ENCODE measurements around the gene GPR4. TPM values are rescaled to one million over a fixed set of nuclear protein-coding genes. Genes with fewer than 3 reads are reported as not detected.

GPR4 gene
- total RNA-seq, 1 donor from 2014 or later = 5.1 TPM

GRCh38 chr19:45575216-45575615 lies 26.8 kb downstream of the GPR4 start:
- Histone ChIP-seq H3K4me3 (no peak overlapping the region), H3K27me3 (ENCODE audit: low read depth) (no peaks in the 10 kb centered on the region), H3K36me3 (no peaks in the 10 kb centered on the region), H3K4me1 (peaks cover 77% of the 10 kb centered on the region), H3K9me3 (replicated peaks) (peaks cover 5% of the 10 kb centered on the region), H3K27ac (replicated peaks) (peak overlapping the region; percentile 81)
- TF ChIP-seq, protein P1, sequence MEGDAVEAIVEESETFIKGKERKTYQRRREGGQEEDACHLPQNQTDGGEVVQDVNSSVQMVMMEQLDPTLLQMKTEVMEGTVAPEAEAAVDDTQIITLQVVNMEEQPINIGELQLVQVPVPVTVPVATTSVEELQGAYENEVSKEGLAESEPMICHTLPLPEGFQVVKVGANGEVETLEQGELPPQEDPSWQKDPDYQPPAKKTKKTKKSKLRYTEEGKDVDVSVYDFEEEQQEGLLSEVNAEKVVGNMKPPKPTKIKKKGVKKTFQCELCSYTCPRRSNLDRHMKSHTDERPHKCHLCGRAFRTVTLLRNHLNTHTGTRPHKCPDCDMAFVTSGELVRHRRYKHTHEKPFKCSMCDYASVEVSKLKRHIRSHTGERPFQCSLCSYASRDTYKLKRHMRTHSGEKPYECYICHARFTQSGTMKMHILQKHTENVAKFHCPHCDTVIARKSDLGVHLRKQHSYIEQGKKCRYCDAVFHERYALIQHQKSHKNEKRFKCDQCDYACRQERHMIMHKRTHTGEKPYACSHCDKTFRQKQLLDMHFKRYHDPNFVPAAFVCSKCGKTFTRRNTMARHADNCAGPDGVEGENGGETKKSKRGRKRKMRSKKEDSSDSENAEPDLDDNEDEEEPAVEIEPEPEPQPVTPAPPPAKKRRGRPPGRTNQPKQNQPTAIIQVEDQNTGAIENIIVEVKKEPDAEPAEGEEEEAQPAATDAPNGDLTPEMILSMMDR (IDR thresholded peaks at IDR 0.05; ENCODE audit: borderline replicate concordance) = no peak
- no peak for DNase-seq
- intact Hi-C loops (cut with micrococcal nuclease) = loop anchor here (10.0 kb wide), 1 partner anchor 50 kb away; no protein-coding TSS in a partner anchor

DNA sequence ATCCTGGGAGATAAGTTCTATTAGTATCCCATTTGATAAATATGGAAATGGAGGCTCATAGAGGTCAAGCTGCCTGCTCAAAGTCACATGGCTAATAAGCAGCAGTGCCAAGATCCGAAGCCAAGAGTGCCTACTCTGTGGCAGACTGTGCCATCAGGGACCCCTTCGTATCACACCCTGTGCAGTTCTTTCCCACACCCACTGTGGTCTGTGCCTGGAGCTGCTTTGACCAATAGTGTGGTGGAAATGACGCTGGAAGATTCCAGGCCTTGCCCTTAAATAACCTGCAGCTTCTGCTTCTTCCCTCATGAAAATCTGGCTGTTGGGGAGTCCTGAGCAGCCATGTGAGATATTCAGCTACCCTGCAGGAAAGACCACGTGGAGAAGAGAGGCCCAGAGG lies 27.5 kb downstream of the GPR4 start:
- TF ChIP-seq, protein P1 (IDR thresholded peaks at IDR 0.05; ENCODE audit: borderline replicate concordance) = no peak
- peak overlapping the region; percentile 81 for H3K27ac ChIP-seq (replicated peaks)
- no peaks in the 10 kb centered on the region for H3K27me3 ChIP-seq (ENCODE audit: low read depth)
- no peak for DNase-seq
- H3K4me1 ChIP-seq = peaks cover 81% of the 10 kb centered on the region
- intact Hi-C loops (cut with micrococcal nuclease) = loop anchor here (10.0 kb wide), 1 partner anchor 50 kb away; no protein-coding TSS in a partner anchor
- H3K4me3 ChIP-seq = no peak overlapping the region
- no peaks in the 10 kb centered on the region for H3K36me3 ChIP-seq
- peaks cover 5% of the 10 kb centered on the region for H3K9me3 ChIP-seq (replicated peaks)

DNA sequence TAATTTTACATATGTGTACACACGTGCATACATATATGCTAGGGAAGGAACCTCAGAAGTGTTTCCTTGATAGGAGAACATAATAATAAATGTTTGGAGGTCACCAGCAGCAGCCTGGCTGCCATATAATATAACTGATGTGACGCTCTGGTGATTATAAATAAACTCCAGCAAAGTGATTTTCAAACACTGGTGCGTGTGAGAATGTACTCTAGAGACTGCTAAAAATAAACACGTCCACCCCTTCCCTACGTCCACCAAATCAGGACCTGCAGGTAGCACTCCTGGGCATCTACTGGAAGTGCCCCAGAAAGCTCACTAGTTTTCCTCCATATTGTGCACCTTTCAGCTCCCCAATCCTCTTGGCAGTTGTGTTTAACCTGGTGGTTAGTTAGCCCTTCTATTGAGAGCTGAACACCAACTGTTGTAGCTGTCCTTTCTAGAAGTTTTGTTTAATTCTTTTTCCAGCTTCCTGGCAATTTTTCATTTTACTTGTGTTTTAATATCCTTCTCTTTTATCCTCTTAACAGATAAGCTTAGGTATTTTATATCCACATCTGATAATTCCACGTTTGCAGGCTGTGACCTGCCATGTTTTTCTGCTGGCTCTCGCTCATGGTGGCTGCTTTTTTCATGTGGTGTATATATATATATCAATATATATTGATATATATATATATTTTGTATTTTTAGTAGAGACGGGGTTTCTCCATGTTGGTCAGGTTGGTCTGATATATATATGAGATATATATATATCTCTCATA lies 30.4 kb downstream of the GPR4 start:
- Histone ChIP-seq H3K27me3 (ENCODE audit: low read depth) (no peaks in the 10 kb centered on the region), H3K4me1 (peaks cover 76% of the 10 kb centered on the region), H3K9me3 (replicated peaks) (peaks cover 5% of the 10 kb centered on the region), H3K36me3 (no peaks in the 10 kb centered on the region), H3K27ac (replicated peaks) (peak overlapping the region; percentile 83), H3K4me3 (no peak overlapping the region)
- TF ChIP-seq, protein P1 (IDR thresholded peaks at IDR 0.05; ENCODE audit: borderline replicate concordance) = no peak
- intact Hi-C loops (cut with micrococcal nuclease) = loop anchor here (10.0 kb wide), 1 partner anchor 47 kb away; no protein-coding TSS in a partner anchor
- DNase-seq = no peak

DNA sequence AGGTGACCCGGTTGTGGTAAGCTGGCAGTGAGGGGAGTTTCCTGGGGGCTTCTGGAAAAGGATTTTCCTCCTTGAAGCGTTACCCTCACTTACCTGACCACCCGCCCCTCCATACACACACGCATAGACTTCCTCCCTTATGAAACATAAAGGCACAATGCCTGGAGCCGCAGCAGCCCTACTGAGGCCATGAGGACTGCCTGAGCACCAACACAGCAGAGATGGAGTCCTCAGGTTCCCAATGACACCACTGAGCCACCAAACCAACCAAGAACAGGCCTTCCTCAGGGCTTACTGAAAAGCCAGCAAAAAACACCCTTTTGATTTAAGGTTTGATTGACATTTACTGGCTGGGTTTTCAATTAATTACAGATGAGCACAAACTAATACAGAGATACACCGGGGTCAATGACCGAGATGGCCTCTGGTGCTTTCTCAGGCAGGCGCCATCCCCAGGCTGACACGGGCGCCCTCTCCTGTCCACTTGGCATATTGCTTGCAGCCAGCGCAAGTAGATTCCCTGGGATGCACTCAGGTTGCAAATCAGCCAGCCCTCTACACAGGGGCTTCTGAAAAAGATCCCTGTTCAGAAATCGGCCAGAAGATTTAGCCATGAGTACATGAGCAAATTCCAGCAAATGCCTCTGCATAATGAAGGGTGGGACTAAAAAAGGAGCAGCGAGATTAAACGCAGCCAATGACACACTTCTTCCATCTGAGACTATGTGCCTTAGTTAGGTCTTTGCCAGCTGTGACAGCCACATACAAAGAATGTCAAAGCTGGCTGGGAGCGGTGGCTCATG lies 32.2 kb downstream of the GPR4 start:
- H3K9me3 ChIP-seq (replicated peaks) = peaks cover 5% of the 10 kb centered on the region
- no peak overlapping the region for H3K4me3 ChIP-seq
- TF ChIP-seq, protein P1 (IDR thresholded peaks at IDR 0.05; ENCODE audit: borderline replicate concordance) = peak; percentile 85
- H3K27ac ChIP-seq (replicated peaks) = peak overlapping the region; percentile 83
- no peaks in the 10 kb centered on the region for H3K36me3 ChIP-seq
- H3K27me3 ChIP-seq (ENCODE audit: low read depth) = no peaks in the 10 kb centered on the region
- intact Hi-C loops (cut with micrococcal nuclease) = loop anchor here (10.0 kb wide), 1 partner anchor 45 kb away; no protein-coding TSS in a partner anchor
- peaks cover 58% of the 10 kb centered on the region for H3K4me1 ChIP-seq
- DNase-seq = peak; percentile 62

GRCh38 chr19:45568732-45569131 lies 33.3 kb downstream of the GPR4 start:
- H3K36me3 ChIP-seq = no peaks in the 10 kb centered on the region
- intact Hi-C loops (cut with micrococcal nuclease) = no loop called here
- H3K27ac ChIP-seq (replicated peaks) = peak overlapping the region; percentile 83
- peaks cover 53% of the 10 kb centered on the region for H3K4me1 ChIP-seq
- TF ChIP-seq, protein P1 (IDR thresholded peaks at IDR 0.05; ENCODE audit: borderline replicate concordance) = no peak
- no peaks in the 10 kb centered on the region for H3K27me3 ChIP-seq (ENCODE audit: low read depth)
- peaks cover 5% of the 10 kb centered on the region for H3K9me3 ChIP-seq (replicated peaks)
- no peak overlapping the region for H3K4me3 ChIP-seq
- no peak for DNase-seq
